Measurements from ENCODE around the gene ACADL. TPM values are rescaled to one million over a fixed set of nuclear protein-coding genes. Genes with fewer than 3 reads are reported as not detected.

The ACADL gene
- total RNA-seq, 1 donor from 2014 or later = 0.26 TPM

GRCh38 chr2:210199854-210200253 lies 25.4 kb downstream of the ACADL start:
- Histone ChIP-seq H3K27me3 (ENCODE audit: control insufficient read depth, insufficient read depth, low read length) (no peaks in the 10 kb centered on the region), H3K4me3 (ENCODE audit: low read depth, low read length) (no peak overlapping the region), H3K36me3 (ENCODE audit: control insufficient read depth, insufficient read depth, low read length) (no peaks in the 10 kb centered on the region)
- no peak for DNase-seq (ENCODE audit: low read depth)
- no peak for FAIRE-seq
- TF ChIP-seq CTCF (IDR thresholded peaks at IDR 0.05; ENCODE audit: insufficient read depth, low read length, severe bottlenecking) = no peak

- no peak for FAIRE-seq
- H3K36me3 ChIP-seq (ENCODE audit: control insufficient read depth, insufficient read depth, low read length) = no peaks in the 10 kb centered on the region
- H3K4me3 ChIP-seq (ENCODE audit: low read depth, low read length) = no peak overlapping the region
- peak; percentile 52 for DNase-seq (ENCODE audit: low read depth)
- peak; percentile 15 for TF ChIP-seq CTCF (IDR thresholded peaks at IDR 0.05; ENCODE audit: insufficient read depth, low read length, severe bottlenecking)
- no peaks in the 10 kb centered on the region for H3K27me3 ChIP-seq (ENCODE audit: control insufficient read depth, insufficient read depth, low read length)
Measured at GRCh38 chr2:210199186-210199765, 26.0 kb downstream of the ACADL start.

- FAIRE-seq (no peak), DNase-seq (ENCODE audit: low read depth) (peak; percentile 52)
- H3K27me3 ChIP-seq (ENCODE audit: control insufficient read depth, insufficient read depth, low read length) = no peaks in the 10 kb centered on the region
- H3K36me3 ChIP-seq (ENCODE audit: control insufficient read depth, insufficient read depth, low read length) = no peaks in the 10 kb centered on the region
- H3K4me3 ChIP-seq (ENCODE audit: low read depth, low read length) = no peak overlapping the region
- TF ChIP-seq CTCF (IDR thresholded peaks at IDR 0.05; ENCODE audit: insufficient read depth, low read length, severe bottlenecking) = no peak
Measured at GRCh38 chr2:210198326-210198725, 26.9 kb downstream of the ACADL start.

- no peak for TF ChIP-seq CTCF (IDR thresholded peaks at IDR 0.05; ENCODE audit: insufficient read depth, low read length, severe bottlenecking)
- Histone ChIP-seq H3K27me3 (ENCODE audit: control insufficient read depth, insufficient read depth, low read length) (no peaks in the 10 kb centered on the region), H3K36me3 (ENCODE audit: control insufficient read depth, insufficient read depth, low read length) (no peaks in the 10 kb centered on the region), H3K4me3 (ENCODE audit: low read depth, low read length) (no peak overlapping the region)
- FAIRE-seq (no peak), DNase-seq (ENCODE audit: low read depth) (no peak)
Measured at GRCh38 chr2:210197720-210198119, 27.5 kb downstream of the ACADL start.

- peak; percentile 73 for DNase-seq (ENCODE audit: low read depth)
- Histone ChIP-seq H3K27me3 (ENCODE audit: control insufficient read depth, insufficient read depth, low read length) (no peaks in the 10 kb centered on the region), H3K4me3 (ENCODE audit: low read depth, low read length) (peak overlapping the region; percentile 11), H3K36me3 (ENCODE audit: control insufficient read depth, insufficient read depth, low read length) (no peaks in the 10 kb centered on the region)
- no peak for FAIRE-seq
- peak; percentile 40 for TF ChIP-seq CTCF (IDR thresholded peaks at IDR 0.05; ENCODE audit: insufficient read depth, low read length, severe bottlenecking)
Measured at GRCh38 chr2:210195101-210195852, 30.0 kb downstream of the ACADL start.

Data from bronchial epithelial cell (primary cell).